ENCODE results near the gene BRSK1. TPM values are rescaled to one million over a fixed set of nuclear protein-coding genes. Genes with fewer than 3 reads are reported as not detected.

BRSK1 gene
- total and polyA plus RNA-seq, 2 of the 8 experiments (the other 6 are each of a cell fraction or from before 2014, with no cell fraction given) = 27.6 to 32.7 TPM

GRCh38 chr19:55360902-55361301 lies 77.1 kb downstream of the BRSK1 start (continued):
- no peak for TF ChIP-seq CHD7 (IDR thresholded peaks at IDR 0.05; ENCODE audit: insufficient replicate concordance, low read length)
- TF ChIP-seq POLR2AphosphoS5 (IDR thresholded peaks at IDR 0.05; ENCODE audit: low read depth, low read length) = no peak
- no peak for TF ChIP-seq BACH1 (IDR thresholded peaks at IDR 0.05; ENCODE audit: low read length)
- TF ChIP-seq MAFK (IDR thresholded peaks at IDR 0.05; ENCODE audit: low read depth, low read length) = no peak
- TF ChIP-seq SP2 (IDR thresholded peaks at IDR 0.05; ENCODE audit: low read length) = no peak
